ENCODE measurements around the gene RAB11B.
"Not testable (repeated sequence)": the region's sequence is repeated elsewhere in the genome, so short reads cannot be mapped to it uniquely, and the experiment has no call there.

RAB11B gene

DNA sequence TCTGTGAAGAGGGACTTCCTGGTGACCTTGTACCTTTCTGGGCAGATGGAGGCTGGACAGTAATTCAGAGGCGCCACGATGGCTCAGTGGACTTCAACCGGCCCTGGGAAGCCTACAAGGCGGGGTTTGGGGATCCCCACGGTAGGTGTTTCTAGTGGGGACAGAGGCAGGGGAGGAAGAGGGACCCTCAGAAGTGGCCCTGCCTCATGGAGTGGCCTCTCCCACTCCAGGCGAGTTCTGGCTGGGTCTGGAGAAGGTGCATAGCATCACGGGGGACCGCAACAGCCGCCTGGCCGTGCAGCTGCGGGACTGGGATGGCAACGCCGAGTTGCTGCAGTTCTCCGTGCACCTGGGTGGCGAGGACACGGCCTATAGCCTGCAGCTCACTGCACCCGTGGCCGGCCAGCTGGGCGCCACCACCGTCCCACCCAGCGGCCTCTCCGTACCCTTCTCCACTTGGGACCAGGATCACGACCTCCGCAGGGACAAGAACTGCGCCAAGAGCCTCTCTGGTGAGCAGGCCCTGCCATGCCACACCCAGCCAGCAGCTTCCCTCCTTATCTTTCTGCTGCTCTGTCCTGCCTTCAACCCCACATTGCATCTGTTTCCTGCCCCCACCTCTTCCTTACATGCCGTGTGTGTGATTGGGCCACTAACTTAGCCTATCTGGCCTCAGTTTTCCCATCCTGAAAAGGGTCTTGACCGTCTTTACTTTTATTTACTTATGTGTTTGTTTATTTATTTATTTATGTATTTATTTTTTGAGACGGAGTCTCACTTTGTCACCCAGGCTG lies 19.0 kb upstream of the RAB11B start:
- no peak for DNase-seq

DNA sequence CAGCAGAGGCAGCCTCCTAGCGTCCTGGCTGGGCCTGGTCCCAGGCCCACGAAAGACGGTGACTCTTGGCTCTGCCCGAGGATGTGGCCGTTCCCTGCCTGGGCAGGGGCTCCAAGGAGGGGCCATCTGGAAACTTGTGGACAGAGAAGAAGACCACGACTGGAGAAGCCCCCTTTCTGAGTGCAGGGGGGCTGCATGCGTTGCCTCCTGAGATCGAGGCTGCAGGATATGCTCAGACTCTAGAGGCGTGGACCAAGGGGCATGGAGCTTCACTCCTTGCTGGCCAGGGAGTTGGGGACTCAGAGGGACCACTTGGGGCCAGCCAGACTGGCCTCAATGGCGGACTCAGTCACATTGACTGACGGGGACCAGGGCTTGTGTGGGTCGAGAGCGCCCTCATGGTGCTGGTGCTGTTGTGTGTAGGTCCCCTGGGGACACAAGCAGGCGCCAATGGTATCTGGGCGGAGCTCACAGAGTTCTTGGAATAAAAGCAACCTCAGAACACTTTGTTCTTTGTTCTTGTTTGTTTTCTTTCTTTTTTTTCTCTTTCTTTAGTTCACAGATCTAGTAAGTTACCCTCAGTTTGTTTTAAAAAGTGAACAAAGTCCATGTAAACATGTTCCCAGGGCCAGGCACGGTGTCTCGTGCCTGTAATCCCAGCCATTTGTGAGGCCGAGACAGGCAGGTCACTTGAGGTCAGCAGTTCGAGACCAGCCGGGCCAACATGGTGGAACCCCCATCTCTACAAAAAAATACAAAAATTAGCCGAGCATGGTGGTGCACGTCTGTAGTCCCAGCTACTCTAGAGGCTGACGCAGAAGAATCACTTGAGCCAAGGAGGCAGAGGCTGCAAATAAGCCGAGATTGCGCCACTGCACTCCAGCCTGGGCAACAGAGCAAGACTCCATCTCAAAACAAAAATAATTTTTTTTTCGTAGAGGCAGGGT lies 16.0 kb upstream of the RAB11B start:
- no peak for DNase-seq

DNA sequence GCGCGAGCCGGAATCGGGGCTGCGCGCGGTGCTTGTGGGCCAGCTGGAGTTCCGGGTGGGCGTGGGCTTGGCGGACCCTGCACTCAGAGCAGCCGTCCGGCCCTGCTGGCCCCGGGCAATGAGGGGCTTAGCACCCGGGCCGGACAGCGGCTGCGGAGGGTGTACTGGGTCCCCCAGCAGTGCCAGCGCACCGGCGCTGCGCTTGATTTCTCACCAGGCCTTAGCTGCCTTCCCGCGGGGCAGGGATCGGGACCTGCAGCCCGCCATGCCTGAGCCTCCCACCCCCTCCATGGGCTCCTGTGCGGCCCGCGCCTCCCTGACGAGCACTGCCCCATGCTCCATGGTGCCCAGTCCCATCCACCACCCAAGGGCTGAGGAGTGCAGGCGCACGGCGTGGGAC lies 14.4 kb upstream of the RAB11B start:
- not testable (repeated sequence) for DNase-seq

DNA sequence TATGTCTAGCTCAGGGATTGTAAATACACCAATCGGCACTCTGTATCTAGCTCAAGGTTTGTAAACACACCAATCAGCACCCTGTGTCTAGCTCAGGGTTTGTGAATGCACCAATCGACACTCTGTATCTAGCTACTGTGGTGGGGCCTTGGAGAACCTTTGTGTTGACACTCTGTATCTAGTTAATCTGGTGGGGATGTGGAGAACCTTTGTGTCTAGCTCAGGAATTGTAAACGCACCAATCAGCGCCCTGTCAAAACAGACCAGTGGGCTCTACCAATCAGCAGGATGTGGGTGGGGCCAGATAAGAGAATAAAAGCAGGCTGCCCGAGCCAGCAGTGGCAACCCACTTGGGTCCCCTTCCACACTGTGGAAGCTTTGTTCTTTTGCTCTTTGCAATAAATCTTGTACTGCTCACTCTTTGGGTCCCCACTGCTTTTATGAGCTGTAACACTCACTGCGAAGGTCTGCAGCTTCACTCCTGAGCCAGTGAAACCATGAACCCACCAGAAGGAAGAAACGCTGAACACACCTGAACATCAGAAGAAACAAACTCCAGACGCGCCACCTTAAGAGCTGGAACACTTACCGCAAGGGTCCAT lies 13.7 kb upstream of the RAB11B start:
- not testable (repeated sequence) for DNase-seq

DNA sequence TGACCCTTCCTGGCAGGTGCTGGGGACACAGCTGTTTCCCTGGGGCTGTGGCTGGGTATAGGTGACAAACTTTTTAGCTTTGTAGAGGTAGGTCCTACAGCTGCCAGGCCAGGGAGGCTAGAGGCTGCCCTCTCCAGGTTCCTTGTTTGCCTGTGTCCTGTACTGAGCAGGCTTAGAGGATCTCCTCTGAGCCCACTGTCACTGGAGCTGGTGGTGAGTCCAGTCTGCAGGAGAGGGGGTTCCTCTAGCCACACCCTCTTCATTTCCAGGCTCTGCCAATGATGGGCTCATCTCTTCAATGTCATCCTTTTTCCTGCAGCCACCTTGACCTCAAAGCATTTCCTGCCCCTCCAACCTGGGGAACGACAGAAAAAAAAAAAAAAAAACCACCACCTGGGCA lies 12.6 kb upstream of the RAB11B start:
- DNase-seq, result no peak

DNA sequence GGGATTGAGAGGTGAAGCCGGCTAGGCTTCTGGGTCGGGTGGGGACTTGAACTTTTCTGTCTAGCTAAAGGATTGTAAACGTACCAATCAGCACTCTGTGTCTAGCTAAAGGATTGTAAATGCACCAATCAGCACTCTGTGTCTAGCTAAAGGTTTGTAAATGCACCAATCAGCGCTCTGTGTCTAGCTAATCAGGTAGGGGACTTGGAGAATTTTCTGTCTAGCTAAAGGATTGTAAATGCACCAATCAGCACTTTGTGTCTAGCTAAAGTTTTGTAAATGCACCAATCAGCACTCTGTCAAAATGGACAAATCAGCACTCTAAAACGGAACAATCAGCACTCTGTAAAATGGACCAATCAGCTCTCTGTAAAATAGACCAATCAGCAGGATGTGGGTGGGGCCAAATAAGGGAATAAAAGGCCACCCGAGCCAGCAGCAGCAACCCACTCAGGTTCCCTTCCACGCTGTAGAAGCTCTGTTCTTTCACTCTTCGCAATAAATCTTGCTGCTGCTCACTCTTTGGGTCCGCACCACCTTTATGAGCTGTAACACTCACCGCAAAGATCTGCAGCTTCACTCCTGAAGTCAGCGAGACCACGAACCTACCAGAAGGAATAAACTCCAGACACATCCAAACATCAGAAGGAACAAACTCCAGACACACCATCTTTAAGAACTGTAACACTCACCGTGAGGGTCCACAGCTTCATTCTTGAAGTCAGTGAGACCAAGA lies 10.8 kb upstream of the RAB11B start:
- DNase-seq, result not testable (repeated sequence)

DNA sequence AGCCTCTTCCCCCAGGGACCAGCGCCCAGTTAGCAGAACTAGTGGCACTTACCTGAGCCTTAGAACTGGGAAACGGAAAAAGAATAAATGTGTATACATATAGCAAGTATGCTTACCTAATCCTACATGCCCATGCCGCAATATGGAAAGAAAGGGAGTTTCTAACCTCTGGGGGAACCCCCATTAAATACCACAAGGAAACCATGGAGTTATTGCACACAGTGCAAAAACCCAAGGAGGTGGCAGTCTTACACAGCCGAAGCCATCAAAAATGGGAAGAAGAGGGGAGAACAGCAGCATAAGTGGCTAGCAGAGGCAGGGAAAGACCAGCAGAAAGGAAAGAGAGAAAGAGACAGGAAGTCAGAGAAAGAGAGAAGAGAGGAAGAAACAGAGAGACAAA lies 5.6 kb upstream of the RAB11B start:
- DNase-seq, result not testable (repeated sequence)

DNA sequence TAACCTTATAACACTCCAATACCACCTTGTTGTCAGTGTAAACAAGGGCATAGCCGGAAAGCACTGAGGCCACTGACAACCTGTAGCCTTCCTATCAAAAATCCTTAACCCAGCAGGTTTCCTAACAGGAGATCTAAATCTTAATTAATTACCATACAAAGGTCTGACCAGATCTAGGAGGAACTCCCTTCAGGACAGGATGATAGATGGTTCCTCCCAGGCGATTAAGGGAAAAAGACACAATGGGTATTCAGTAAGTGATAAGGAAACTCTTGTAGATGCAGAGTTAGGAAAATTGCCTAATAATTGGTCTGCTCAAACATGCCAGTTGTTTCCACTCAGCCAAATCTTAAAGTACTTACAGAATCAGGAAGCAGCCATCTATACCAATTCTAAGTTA lies 5.1 kb upstream of the RAB11B start:
- DNase-seq, result not testable (repeated sequence)

DNA sequence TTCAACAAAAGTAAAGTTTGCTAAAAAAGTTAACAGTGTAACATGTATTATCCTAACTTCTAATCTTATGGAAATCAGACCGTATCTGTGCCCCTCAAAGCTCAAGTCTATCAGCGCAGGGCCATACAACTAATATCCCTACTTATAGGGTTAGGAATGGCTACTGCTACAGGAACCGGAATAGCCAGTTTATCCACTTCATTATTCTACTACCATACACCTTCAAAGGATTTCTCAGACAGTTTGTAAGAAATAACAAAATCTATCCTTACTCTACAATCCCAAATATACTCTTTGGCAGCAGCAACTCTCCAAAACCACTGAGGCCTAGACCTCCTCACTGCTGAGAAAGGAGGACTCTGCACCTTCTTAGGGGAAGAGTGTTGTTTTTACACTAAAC lies 4.6 kb upstream of the RAB11B start:
- not testable (repeated sequence) for DNase-seq

DNA sequence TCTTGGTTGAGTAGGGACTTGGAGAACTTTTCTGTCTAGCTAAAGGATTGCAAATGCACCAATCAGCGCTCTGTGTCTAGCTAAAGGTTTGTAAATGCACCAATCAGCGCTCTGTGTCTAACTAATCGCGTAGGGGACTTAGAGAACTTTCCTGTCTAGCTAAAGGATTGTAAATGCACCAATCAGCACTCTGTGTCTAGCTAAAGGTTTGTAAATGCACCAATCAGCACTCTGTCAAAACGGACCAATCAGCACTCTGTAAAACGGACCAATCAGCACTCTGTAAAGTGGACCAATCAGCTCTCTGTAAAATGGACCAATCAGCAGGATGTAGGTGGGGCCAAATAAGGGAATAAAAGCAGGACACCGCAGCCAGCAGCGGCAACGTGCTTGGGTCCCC lies 3.7 kb upstream of the RAB11B start:
- DNase-seq, result not testable (repeated sequence)

DNA sequence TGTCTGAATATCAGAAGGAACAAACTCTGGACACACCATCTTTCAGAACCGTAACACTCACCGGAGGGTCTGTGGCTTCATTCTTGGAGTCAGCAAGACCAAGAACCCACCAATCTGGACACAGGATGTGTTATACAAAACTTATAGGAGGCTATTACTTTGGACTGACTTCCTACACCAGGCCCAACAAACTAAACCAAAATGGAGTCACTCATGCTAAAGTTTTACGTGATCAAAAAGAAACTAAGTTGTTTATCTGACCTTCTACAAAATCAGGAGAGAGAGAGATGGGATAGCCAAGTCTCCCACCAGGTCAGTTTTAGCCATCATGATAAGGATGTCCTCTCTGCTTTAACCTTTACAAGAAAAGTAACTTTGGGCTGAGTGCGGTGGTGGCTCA lies 3.2 kb upstream of the RAB11B start:
- DNase-seq, result no peak

DNA sequence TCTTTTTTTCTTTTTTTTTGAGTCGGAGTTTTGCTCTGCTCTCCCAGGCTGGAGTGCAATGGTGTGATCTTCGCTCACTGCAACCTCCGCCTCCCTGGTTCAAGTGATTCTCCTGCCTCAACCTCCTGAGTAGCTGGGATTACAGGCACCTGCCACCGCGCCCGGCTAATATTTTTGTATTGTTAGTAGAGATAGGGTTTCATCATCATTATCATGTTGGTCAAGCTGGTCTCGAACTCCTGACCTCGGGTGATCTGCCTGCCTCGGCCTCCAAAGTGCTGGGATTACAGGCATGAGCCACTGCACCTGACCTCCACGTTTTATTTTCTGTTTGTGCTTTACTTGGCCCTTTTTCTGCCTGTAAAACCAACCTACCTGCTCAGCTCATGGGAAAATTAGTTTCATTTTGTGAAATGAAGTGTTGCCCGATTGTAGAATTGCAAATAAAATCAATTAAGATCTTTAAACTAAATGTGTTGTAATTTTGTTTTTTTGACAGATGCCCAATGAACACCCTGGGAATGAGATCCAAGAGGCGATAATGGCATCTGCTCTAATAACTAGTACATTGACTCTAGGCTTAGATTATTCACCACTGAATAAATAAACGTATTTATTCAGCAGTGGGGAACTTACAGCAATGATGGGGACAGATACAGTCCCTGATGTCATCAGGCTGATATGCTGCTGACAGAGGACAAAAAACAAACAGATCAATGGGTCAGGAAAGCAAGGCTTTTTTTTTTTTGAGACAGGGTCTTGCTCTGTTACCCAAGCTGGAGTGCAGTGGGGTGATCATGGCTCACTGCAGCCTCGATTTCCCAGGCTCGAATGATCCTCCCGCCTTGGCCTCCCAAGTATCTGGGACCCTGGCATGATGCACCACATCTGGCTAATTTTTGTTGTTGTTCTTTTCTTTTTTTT lies 2.2 kb upstream of the RAB11B start:
- no peak for DNase-seq

DNA sequence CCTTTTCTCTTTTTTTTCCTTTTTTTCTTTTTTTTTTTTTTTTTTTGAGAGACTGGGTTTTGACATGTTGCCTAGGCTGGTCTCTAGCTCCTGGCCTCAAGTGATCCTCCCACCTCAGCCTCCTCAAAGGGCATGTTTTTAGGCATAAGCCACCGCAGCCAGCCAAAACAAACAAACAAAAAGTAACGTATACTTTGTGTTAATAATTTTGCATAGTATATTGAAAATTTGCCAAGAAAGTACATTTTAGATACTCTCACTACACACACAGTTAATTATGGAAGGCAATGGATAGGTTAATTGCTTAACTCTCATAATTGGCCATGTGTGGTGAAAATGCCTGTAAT lies 1.6 kb upstream of the RAB11B start:
- DNase-seq, result no peak

DNA sequence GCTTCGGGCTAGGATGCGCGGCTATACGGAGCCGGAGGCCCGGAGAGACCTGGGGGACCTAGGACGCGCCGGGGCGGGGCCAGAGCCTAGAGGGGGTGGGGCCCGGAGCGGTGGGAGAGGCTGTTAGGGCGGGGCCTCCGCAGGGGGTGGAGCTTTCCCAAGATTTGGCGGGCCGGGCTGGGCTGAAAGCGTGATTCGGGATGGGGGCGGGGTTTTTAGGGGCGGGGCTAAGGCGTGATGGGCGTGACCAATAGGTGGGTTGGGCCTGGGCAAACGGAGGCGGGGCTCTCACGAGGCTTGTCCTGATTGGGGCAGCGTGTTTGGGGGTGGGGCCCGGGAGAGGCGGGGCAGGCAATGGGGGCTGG lies 439 bp downstream of the RAB11B start:
- peak; percentile 90 for DNase-seq

DNA sequence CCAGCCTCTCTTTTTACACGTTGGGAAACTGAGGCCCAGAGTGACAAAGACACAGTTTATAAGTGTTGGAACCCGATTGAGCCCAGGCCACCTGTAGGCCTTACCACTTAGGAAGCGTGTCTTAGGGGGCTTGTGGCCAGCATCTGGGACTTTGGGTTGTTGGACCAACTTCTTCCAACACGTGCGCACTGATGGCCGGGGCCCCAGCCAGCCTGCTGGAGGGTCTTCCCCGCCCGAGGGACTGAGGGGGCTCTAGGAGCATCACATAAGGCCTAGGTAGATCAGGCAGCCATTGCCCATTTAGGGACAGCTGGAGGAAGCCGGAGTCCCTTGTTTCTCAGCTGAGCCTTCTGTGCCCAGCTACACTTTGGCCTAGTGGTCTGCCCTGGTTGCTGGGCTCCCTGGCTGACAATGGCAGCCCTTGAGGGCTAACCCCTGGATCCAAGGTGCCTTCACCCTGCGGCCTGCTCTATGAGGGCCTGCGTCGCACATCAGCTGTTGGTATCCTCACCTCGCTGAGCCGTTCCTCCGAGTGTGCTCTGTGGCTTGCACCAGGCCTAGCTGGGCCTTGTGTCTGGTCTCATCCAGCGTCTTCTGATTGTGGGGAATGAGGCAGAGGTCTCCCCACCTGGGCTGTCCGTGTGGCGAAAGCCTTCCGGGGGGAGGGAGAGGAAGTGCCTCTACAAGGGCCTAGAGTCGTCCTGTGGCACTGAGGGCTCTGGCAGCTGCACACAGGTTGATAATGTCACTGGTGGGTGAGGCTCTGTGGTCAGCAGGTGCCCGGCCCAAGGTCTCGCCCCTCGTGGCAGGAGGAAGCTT lies 1.2 kb downstream of the RAB11B start:
- DNase-seq, result no peak

DNA sequence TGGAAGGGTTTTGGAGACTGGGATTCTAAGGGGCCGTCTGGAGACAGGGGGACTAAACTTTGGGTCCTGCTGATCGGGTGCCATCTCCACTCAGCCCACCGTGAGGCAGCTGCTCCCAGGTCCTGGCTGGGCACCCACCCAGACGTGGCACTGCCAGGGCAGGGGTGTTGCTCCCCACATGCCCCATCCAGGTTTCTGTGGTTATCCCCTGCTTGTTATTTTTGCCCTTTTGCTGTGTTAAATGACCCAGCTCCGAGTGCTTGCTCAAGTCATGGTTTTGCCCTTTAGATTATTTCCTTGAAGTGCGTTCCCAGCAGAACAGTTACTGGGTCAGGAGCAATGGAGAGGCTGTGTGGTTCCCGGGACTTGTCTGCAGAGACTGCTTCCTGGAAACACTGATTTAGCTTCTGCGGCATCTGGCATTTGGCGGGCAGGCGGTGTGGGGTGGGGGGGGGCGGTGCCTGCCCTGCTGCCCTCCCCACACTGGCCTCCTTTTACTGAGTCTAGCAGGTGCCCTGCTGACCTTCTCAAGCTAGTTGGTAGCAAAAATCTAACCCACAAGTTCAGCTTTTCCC lies 1.9 kb downstream of the RAB11B start:
- no peak for DNase-seq

DNA sequence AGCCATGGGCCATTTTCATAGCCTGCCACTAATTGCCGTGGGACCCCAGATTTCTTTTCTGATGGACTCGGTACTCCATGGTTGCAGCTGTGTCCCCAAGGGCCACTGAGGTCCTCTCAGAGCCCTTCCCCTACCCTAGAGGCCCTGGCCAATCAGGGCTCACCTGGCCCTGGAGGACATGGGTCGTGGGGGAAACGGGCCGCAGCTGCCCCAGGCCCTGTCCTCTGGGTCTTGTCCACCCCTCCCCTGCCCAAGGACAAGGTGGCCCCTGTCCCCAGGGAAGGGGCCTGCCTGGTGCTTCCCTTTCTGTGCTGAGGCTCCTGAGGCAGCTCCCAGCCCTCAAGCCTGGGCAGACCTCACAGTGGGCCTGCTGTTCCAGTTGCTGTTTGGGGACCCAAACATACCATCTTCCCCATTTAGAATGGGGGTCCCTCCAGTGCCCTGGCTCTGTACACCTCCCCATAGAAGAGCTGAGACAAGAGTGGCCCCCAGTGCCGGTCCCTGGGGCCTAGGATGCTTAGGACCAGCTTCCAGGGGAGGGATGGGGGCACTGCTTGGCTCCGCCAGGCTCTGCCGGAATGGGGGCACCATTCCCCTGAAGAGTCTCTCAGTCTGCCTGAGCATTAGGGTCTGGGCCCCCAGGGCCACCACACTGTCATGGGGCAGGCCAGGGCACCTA lies 3.2 kb downstream of the RAB11B start:
- no peak for DNase-seq

DNA sequence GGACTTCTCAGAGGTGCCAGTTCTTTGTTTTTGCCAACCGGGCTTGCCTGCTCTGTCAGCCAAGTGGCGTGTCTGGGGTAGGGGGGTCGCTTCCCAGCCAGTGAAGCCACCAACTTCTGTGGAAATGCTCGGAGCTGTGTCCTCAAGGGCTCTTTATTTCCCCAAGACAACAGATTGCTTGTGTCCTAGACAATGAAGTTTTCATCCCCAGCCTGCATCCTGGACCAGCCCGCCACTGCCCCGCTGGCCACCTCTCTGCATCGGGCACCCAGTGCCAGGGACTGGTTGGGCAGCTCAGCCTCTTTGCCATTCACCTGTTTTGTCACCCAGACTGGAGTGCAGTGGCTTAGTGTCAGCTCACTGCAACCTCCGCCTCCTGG lies 3.7 kb downstream of the RAB11B start:
- DNase-seq, result no peak

DNA sequence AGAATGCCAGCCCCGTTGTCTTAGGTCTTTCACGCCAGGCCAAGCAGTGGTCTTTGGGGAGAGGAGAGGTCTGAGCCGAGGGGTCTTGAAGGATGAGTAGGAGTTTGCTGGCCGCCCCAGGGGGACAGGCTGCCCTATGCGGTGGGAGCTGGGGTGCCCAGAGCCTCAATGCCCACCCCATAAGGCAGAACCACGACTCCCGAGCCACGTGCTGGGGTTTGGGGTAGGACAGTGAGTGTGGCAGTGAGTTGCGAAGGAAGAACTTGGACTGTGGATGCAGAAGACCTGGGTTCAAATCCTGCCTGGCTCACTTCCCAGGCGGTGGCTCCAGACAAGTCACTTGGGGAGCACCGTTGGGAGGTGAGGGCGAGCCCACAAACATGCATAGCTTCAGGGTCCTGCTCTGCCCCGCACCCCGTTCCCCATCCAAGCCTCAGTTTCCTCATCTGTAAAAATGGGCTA lies 5.5 kb downstream of the RAB11B start:
- no peak for DNase-seq

DNA sequence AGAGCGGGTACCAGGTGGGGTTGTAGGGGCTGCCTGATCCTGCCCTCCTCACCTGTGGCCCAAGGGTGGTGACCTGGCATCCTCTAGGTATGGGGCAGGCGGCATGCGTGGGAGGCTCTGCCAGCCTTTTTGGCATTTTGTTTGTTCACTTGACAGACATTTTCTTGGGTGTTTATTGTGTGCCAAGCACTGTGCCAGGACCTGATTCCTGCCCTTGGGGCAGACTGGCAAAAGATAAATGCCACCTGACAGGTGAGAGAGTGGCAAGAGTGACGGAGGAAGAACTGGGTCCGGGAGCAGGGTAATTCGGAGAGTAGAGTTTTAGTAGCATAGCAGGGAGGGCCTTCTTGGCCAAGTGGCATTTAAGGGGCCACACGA lies 6.0 kb downstream of the RAB11B start:
- no peak for DNase-seq
